Tibial nerve (tissue), 4 donors: ENCODE results near the gene DPP10.

Experiments
- CTCF ChIP-seq, 5 experiments: fragments of 200-600 bp in 3 of 5; fragments of 450-650 bp in 2 of 5; sonication (generic) in 3 of 5; IDR thresholded peaks; one replicate each; pipeline ENCODE4 v1.5.1; 2016 to 2019; ENCODE audit warnings: antibody characterized with exemption in 5 of 5, mild to moderate bottlenecking in 3 of 5, moderate library complexity in 2 of 5
- EP300 ChIP-seq, 2 donors: sonication (generic); formaldehyde crosslinking; IDR thresholded peaks; one replicate each; pipeline ENCODE4 v1.6.1; 2017; ENCODE audit warnings: antibody characterized with exemption in 2 of 2, mild to moderate bottlenecking in 1 of 2
- POLR2A ChIP-seq, 2 donors: fragments of 450-650 bp; IDR thresholded peaks; one replicate each; pipeline ENCODE4 v1.6.1; 2017; ENCODE audit warnings: antibody characterized with exemption in 2 of 2, mild to moderate bottlenecking in 2 of 2, moderate library complexity in 2 of 2

- no peak for TF ChIP-seq CTCF (IDR thresholded peaks at IDR 0.05)
- TF ChIP-seq POLR2A (IDR thresholded peaks at IDR 0.05) = no peak
- TF ChIP-seq EP300 (IDR thresholded peaks at IDR 0.05) = no peak
Observed at GRCh38 chr2:115460008-115460407, 1017.6 kb downstream of the DPP10 start.
